Transverse colon (tissue), 4 donors: ENCODE measurements around the gene HIF1A. TPM values are rescaled to one million over a fixed set of nuclear protein-coding genes. Genes with fewer than 3 reads are reported as not detected.
A peak's percentile ranks its signal among the peaks of the same experiment; 100 is the strongest.

ENCODE experiments used
- DNase-seq: peaks from one replicate; pipeline ENCODE4 v3.0.0-alpha.2; 2019
- H3K27ac ChIP-seq, 4 donors: fragments of 200-600 bp; sonication (generic); 2 replicates each; pipeline ENCODE4 v1.5.1; 2016 to 2018; ENCODE audit warnings: inconsistent platforms in 4 of 4
- H3K27me3 ChIP-seq: fragments of 200-600 bp; sonication (generic); 2 replicates; pipeline ENCODE4 v1.5.1; 2017; ENCODE audit warnings: inconsistent platforms
- H3K36me3 ChIP-seq, 4 donors: fragments of 200-600 bp; sonication (generic); 2 replicates each; pipeline ENCODE4 v1.5.1; 2017 to 2019; ENCODE audit warnings: inconsistent platforms in 4 of 4
- H3K4me1 ChIP-seq, 4 donors: fragments of 200-600 bp; sonication (generic); 2 replicates each; pipeline ENCODE4 v1.5.1; 2017 to 2020; ENCODE audit warnings: inconsistent platforms in 4 of 4
- H3K4me3 ChIP-seq, 4 donors: fragments of 200-600 bp; sonication (generic); 1 replicate in 1 of 4; 2 replicates in 3 of 4; pipeline versions ENCODE4 v1.5.1 to v1.6.1; 2017 to 2019; ENCODE audit warnings: inconsistent platforms in 4 of 4
- H3K9me3 ChIP-seq, 2 donors: fragments of 200-600 bp; sonication (generic); 2 replicates each; pipeline ENCODE4 v1.5.1; 2017 to 2019; ENCODE audit warnings: inconsistent platforms in 2 of 2
- EP300 ChIP-seq: sonication (generic); formaldehyde crosslinking; IDR thresholded peaks from one replicate; pipeline ENCODE4 v1.6.1; 2017; ENCODE audit warnings: antibody characterized with exemption, low read depth
- POLR2A ChIP-seq: fragments of 450-650 bp; IDR thresholded peaks from one replicate; pipeline ENCODE4 v1.6.1; 2016; ENCODE audit warnings: antibody characterized with exemption, mild to moderate bottlenecking, moderate library complexity
- POLR2AphosphoS5 ChIP-seq, 3 donors: sonication (generic); formaldehyde crosslinking; IDR thresholded peaks; one replicate each; pipeline ENCODE4 v1.6.1; 2016; ENCODE audit warnings: antibody characterized with exemption in 3 of 3
- WGBS, 2 donors: methylation state at CpG; one replicate each; pipeline ENCODE4 v1.1.5; 2018; ENCODE audit warnings: low coverage in 1 of 2; 5-methylcytosine and 5-hydroxymethylcytosine counted together
- in situ Hi-C, 4 donors: fragments of 200-750 bp; cut with MboI; loops; one replicate each; pipeline versions ENCODE4 v1.15.0 to v1.15.1; 2017; ENCODE audit warnings: low sequenced_read_pairs in 3 of 4, low pct_ligation_motif_present in 1 of 4, low pct_unique_long_range_greater_than_20kb in 1 of 4
- intact Hi-C: fragments of 100-400 bp; cut with DNase I; formaldehyde crosslinking; loops from one replicate; pipeline ENCODE4 v1.15.1; 2023; ENCODE audit warnings: low total_unique reads
- total RNA-seq, 4 donors: library from RNA; depleted of rRNA; stranded (reverse); fragments of >200 nt; gene quantifications; one replicate each; pipeline ENCODE4 v1.1.0, GENCODE V29; 2016
- TF ChIP-seq, protein P1 (sequence below), 5 experiments: fragments of 200-600 bp in 3 of 5; fragments of 450-650 bp in 2 of 5; sonication (generic) in 3 of 5; IDR thresholded peaks; 1 replicate in 2 of 5; 2 replicates in 3 of 5; pipeline ENCODE4 v1.5.1; 2016 to 2017; ENCODE audit warnings: antibody characterized with exemption in 5 of 5, inconsistent platforms in 3 of 5, mild to moderate bottlenecking in 2 of 5, moderate library complexity in 1 of 5

HIF1A gene
- 100 to 1,000 TPM in 2 of 4 donors, 10 to 100 TPM in 2; 27.9 to 103 (median 76.1) TPM for total RNA-seq

DNA sequence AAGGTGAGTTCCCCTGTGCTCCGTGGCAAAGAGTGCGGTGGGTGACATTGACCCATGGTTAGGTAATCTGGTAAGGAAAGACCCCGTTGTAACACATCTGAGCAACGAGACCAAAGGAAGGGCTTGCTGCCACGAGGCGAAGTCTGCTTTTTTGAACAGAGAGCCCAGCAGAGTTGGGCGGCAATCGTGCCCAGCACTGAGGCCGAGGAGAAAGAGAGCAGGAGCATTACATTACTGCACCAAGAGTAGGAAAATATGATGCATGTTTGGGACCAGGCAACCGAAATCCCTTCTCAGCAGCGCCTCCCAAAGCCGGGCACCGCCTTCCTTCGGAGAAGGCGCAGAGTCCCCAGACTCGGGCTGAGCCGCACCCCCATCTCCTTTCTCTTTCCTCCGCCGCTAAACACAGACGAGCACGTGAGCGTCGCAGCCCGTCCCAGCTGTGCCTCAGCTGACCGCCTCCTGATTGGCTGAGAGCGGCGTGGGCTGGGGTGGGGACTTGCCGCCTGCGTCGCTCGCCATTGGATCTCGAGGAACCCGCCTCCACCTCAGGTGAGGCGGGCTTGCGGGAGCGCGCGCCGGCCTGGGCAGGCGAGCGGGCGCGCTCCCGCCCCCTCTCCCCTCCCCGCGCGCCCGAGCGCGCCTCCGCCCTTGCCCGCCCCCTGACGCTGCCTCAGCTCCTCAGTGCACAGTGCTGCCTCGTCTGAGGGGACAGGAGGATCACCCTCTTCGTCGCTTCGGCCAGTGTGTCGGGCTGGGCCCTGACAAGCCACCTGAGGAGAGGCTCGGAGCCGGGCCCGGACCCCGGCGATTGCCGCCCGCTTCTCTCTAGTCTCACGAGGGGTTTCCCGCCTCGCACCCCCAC is at the start of gene HIF1A:
TSS of gene HIF1A (plus strand) at position 684 of the 865 bp plus-strand sequence. CDS start 292 bp downstream, outside the sequence.
- TF ChIP-seq EP300 = no peak
- TF ChIP-seq POLR2AphosphoS5 (IDR thresholded peaks at IDR 0.05) = peak; percentile 95 to 99 (median 99)
- TF ChIP-seq, protein P1, sequence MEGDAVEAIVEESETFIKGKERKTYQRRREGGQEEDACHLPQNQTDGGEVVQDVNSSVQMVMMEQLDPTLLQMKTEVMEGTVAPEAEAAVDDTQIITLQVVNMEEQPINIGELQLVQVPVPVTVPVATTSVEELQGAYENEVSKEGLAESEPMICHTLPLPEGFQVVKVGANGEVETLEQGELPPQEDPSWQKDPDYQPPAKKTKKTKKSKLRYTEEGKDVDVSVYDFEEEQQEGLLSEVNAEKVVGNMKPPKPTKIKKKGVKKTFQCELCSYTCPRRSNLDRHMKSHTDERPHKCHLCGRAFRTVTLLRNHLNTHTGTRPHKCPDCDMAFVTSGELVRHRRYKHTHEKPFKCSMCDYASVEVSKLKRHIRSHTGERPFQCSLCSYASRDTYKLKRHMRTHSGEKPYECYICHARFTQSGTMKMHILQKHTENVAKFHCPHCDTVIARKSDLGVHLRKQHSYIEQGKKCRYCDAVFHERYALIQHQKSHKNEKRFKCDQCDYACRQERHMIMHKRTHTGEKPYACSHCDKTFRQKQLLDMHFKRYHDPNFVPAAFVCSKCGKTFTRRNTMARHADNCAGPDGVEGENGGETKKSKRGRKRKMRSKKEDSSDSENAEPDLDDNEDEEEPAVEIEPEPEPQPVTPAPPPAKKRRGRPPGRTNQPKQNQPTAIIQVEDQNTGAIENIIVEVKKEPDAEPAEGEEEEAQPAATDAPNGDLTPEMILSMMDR (IDR thresholded peaks at IDR 0.05) = no peak
- peak; percentile 97 for TF ChIP-seq POLR2A
- intact Hi-C loops = loop anchor here (10.0 kb wide), 1 partner anchor 70 kb away; the partner anchor contains the start of gene SNAPC1
- whole genome bisulfite sequencing, 2 donors = 0 to 2% methylated on average over 9 to 47 of the region's 68 CpGs

DNA sequence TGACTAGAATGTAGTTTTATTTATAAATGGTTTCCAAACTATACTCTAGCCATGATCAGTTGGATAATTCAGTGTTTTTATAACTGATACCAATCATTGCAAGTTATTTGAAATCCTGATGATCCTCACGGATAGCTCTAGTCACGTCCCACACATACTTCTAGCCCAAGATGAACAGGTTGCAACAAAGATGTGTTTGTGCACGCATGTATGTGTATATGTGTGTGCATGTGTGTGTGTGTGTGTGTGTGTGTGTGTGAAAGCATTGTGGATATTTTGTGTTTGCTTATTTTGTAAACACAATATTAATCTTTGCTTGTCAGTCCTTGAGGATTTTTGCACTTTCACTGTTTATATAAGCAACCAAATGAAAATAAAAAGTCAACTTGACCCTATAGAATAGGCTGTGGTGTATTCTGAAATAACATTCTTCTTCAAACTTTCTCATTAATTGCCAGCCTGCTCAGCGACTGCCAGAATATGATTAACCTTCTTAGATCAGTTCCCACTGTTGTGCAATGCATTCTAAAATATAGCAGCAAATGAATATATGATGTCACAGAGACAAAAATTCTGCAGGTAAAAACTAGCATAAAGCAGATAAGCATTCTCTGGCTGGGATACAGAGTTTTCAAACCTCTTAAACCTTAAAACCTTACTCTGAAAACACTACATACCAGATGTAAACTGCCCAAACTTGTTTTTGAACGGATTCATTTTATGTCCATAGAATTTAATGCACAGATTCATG is 48.8 kb upstream of the HIF1A start:
- Histone ChIP-seq H3K4me1 (peaks cover 0 to 11% (median 6%) of the 10 kb centered on the region in 4 donors), H3K27me3 (no peaks in the 10 kb centered on the region), H3K27ac (no peak overlapping the region), H3K9me3 (no peaks in the 10 kb centered on the region), H3K4me3 (no peak overlapping the region), H3K36me3 (no peaks in the 10 kb centered on the region)
- DNase-seq = no peak
- TF ChIP-seq POLR2AphosphoS5 (IDR thresholded peaks at IDR 0.05) (no peak), POLR2A (no peak), EP300 (no peak)
- TF ChIP-seq, protein P1 (IDR thresholded peaks at IDR 0.05) = no peak
- intact Hi-C loops (no loop called here), in situ Hi-C loops (no loop called here)
- WGBS, 2 donors = 80 to 81% methylated on average over 1 to 5 of the region's 5 CpGs

More for the DNA sequence above, at the start of gene HIF1A:
- H3K4me1 ChIP-seq = peaks cover 0 to 41% (median 27%) of the 10 kb centered on the region in 4 donors
- H3K27me3 ChIP-seq = no peaks in the 10 kb centered on the region
- no peaks in the 10 kb centered on the region for H3K9me3 ChIP-seq
- in situ Hi-C loops = no loop called here
- H3K36me3 ChIP-seq = no peaks in the 10 kb centered on the region
- H3K4me3 ChIP-seq = peak within 1 kb of the TSS; percentile 93 to 99 (median 96)
- peak; percentile 97 for DNase-seq
- peak within 1 kb of the TSS; percentile 98 to 99 (median 98) for H3K27ac ChIP-seq

DNA sequence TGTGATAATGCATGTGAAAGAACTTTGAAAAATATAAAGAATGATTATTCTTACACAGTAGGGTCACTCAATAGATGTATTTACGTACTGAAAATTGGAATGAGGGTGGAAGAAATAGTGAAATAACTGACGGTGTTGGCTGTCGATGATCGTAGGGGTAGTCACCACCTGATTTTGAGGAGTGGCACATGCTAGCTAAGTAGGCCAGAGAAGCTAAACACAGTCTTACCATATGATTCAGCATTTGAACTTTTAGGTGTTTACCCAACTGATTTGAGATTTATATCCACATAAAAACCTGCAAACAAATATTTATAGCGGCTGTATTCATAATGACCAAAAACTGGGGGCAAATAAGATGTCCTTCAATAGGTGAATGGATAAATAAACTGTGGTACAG is 47.6 kb upstream of the HIF1A start:
- H3K9me3 ChIP-seq = no peaks in the 10 kb centered on the region
- 94 to 100% methylated on average over 5 of the region's 5 CpGs for WGBS, 2 donors
- no peak for DNase-seq
- H3K27ac ChIP-seq = no peak overlapping the region
- H3K4me3 ChIP-seq = no peak overlapping the region
- no peaks in the 10 kb centered on the region for H3K27me3 ChIP-seq
- in situ Hi-C loops (no loop called here), intact Hi-C loops (no loop called here)
- no peak for TF ChIP-seq POLR2A
- TF ChIP-seq, protein P1 (IDR thresholded peaks at IDR 0.05) = no peak
- no peak for TF ChIP-seq EP300
- no peak for TF ChIP-seq POLR2AphosphoS5 (IDR thresholded peaks at IDR 0.05)
- no peaks in the 10 kb centered on the region for H3K36me3 ChIP-seq
- peaks cover 0 to 2% (median under 1%) of the 10 kb centered on the region in 4 donors for H3K4me1 ChIP-seq

DNA sequence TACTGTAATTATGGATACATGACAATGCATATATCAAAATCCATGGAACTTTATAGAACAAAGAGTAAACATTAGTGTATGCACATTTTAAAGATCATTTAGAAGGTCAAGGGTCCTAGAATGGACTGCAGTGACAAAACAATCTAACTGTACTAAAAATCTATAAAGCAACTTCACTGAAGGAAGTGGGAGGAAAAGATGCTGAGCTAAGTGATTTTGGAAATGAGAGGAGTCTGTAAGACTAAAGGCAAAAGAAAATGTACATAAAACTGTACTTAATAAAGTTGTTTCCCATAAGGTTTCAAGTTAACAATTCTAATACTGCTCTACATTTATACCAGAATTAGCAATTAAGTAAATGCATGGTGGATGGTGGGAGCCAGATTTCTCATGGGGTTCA is 46.9 kb upstream of the HIF1A start:
- in situ Hi-C loops = no loop called here
- intact Hi-C loops = no loop called here

More for the DNA sequence above, 46.9 kb upstream of the HIF1A start:
- Histone ChIP-seq H3K36me3 (no peaks in the 10 kb centered on the region), H3K27me3 (no peaks in the 10 kb centered on the region), H3K9me3 (no peaks in the 10 kb centered on the region), H3K4me1 (no peaks in the 10 kb centered on the region), H3K4me3 (no peak overlapping the region), H3K27ac (no peak overlapping the region)
- TF ChIP-seq EP300 = no peak
- no peak for TF ChIP-seq POLR2A
- TF ChIP-seq, protein P1 (IDR thresholded peaks at IDR 0.05) = no peak
- no peak for TF ChIP-seq POLR2AphosphoS5 (IDR thresholded peaks at IDR 0.05)
- DNase-seq = no peak
